NT2/D1 (cell line): ENCODE data around the gene NRG2.

Experiments
- SUZ12 ChIP-seq: IDR thresholded peaks from 2 replicates; pipeline ENCODE4 v1.6.1; 2011; ENCODE audit not compliant: insufficient read length, insufficient read depth; ENCODE audit errors: extremely low read depth
- YY1 ChIP-seq: IDR thresholded peaks from 2 replicates; pipeline ENCODE4 v1.6.1; 2011; ENCODE audit not compliant: insufficient read length, insufficient read depth
- ZNF274 ChIP-seq: IDR thresholded peaks from 2 replicates; pipeline ENCODE4 v1.6.1; 2011; ENCODE audit warnings: mild to moderate bottlenecking, low read depth, low read length

GRCh38 chr5:140032296-140032695, 10.8 kb downstream of the NRG2 start:
- TF ChIP-seq YY1 (no peak), ZNF274 (no peak), SUZ12 (no peak)
